Measurements from ENCODE around the gene TLR9. TPM values are rescaled to one million over a fixed set of nuclear protein-coding genes. Genes with fewer than 3 reads are reported as not detected.

The TLR9 gene
- total and polyA plus RNA-seq, 9 of the 15 experiments (the other 6 are each of a cell fraction or from before 2014, with no cell fraction given) = not detected

DNA sequence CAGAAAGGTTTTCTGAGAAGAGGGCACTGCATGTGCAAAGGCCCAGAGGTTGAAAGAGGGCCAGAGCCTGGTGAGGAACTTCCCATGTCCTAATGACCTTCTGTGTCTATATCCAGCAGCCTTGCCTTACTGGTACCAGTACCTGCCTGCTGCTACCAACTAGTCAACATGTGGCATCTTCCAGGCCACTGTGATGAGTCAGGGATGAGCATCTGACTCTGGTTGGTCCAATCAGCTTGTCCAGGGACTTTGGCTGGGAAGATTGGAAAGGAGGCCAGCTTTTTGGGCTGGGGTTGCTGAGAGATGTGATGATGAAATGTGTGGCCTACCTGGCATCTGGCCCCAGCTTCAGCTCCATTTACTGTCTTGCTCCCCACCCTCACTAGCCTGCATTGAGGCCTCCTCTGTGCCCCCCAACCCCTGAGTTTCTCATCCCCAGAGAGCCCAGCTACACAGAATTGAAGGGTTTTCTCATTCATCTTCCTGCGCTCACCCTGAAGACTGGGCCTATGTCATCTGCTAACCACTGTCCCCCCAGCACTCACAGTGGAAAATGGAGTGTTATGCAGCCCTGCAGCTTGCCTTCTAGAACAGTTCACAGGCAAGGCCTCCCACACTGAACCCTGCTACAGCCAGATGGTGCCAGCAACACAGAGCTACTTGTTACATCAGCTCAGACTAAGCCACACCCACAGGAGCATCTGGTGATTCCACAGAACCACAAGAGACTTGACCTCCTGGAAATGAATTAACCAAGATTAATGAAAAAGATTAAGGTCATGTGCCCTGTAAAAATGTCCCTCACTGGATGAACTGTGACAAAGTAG is 14.8 kb upstream of the TLR9 start (continued):
- TF ChIP-seq, protein P1, sequence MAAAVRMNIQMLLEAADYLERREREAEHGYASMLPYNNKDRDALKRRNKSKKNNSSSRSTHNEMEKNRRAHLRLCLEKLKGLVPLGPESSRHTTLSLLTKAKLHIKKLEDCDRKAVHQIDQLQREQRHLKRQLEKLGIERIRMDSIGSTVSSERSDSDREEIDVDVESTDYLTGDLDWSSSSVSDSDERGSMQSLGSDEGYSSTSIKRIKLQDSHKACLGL (CRISPR knock-in tag; IDR thresholded peaks at IDR 0.05; ENCODE audit: borderline replicate concordance, poor library complexity, severe bottlenecking) = no peak
- TF ChIP-seq ARNT (IDR thresholded peaks at IDR 0.05) (no peak), ZNF41 (CRISPR knock-in tag; conservative IDR thresholded peaks at IDR 0.05) (no peak), MEIS2 (IDR thresholded peaks at IDR 0.05; ENCODE audit: partially characterized antibody) (no peak), POLR2H (tag; IDR thresholded peaks at IDR 0.05; ENCODE audit: low read depth) (peak; percentile 66; the same call in 1 of the 2 replicates), RBM15 (IDR thresholded peaks at IDR 0.05; ENCODE audit: insufficient read depth, low read length) (no peak), NFRKB (IDR thresholded peaks at IDR 0.05; ENCODE audit: low read depth) (peak; percentile 55), KAT8 (IDR thresholded peaks at IDR 0.05; ENCODE audit: low read depth) (no peak), NR1H2 (CRISPR knock-in tag; IDR thresholded peaks at IDR 0.05) (no peak)

Data from K562 (cell line).